Effector CD8-positive, alpha-beta T cell (primary cell): ENCODE data around the gene GSTP1.

Experiments used
- DNase-seq: peaks from one replicate; lab custom pipeline; 2025; lab: John Stamatoyannopoulos, UW

Gene GSTP1

GRCh38 chr11:67630228-67630942 lies 46.8 kb downstream of the GSTP1 start:
- DNase-seq, result peak; percentile 99

- peak; percentile 26 for DNase-seq
Observed at GRCh38 chr11:67630943-67631331, 47.3 kb downstream of the GSTP1 start.

- no peak for DNase-seq
Observed at GRCh38 chr11:67631411-67631810, 47.8 kb downstream of the GSTP1 start.

GRCh38 chr11:67631853-67632174 lies 48.2 kb downstream of the GSTP1 start:
- no peak for DNase-seq

GRCh38 chr11:67632175-67632981 lies 48.8 kb downstream of the GSTP1 start:
- no peak for DNase-seq

GRCh38 chr11:67632982-67633755 lies 49.6 kb downstream of the GSTP1 start:
- DNase-seq, result no peak

- no peak for DNase-seq
Observed at GRCh38 chr11:67633758-67634365, 50.2 kb downstream of the GSTP1 start.

- no peak for DNase-seq
Observed at GRCh38 chr11:67634366-67635230, 51.0 kb downstream of the GSTP1 start.

- no peak for DNase-seq
Observed at GRCh38 chr11:67635231-67635521, 51.6 kb downstream of the GSTP1 start.
